ENCODE measurements around the gene SELENBP1. TPM values are rescaled to one million over a fixed set of nuclear protein-coding genes. Genes with fewer than 3 reads are reported as not detected.

Gene SELENBP1
- polyA plus RNA-seq, 6 donors from 2014 or later: 0.20 to 0.53 TPM; not detected in 4

GRCh38 chr1:151346769-151347522 lies 25.6 kb downstream of the SELENBP1 start, which contains the start of gene RFX5:
Gene RFX5 (minus strand): TSS chr1:151347252. CDS start chr1:151346320, 932 bp downstream.
- peak; percentile 85 to 89 for ATAC-seq (ENCODE audit: low read depth in 2 of 2)

GRCh38 chr1:151346082-151346768 lies 26.3 kb downstream of the SELENBP1 start:
- ATAC-seq (ENCODE audit: low read depth in 2 of 2) (no peak), DNase-seq (peak; percentile 5)
- Mint-ChIP-seq H3K27me3 (no peaks in the 10 kb centered on the region), H3K4me3 (peak overlapping the region; percentile 92 to 100 (median 97)), H3K36me3 (peaks cover 7 to 39% of the 10 kb centered on the region in 2 donors), H3K27ac (peak overlapping the region; percentile 98 to 100 (median 99)), H3K4me1 (peaks cover 49 to 62% (median 54%) of the 10 kb centered on the region in 3 donors), H3K9me3 (peaks cover 0 to 8% (median 0%) of the 10 kb centered on the region in 7 donors)

More at GRCh38 chr1:151346769-151347522, 25.6 kb downstream of the SELENBP1 start, which contains the start of gene RFX5:
- Mint-ChIP-seq H3K36me3 (peaks cover 7 to 39% of the 10 kb centered on the region in 2 donors), H3K9me3 (peaks cover 0 to 8% (median 0%) of the 10 kb centered on the region in 7 donors), H3K27ac (peak within 1 kb of the TSS; percentile 98 to 100 (median 99)), H3K27me3 (no peaks in the 10 kb centered on the region), H3K4me1 (peaks cover 49 to 58% (median 54%) of the 10 kb centered on the region in 3 donors), H3K4me3 (peak within 1 kb of the TSS; percentile 92 to 100 (median 97))
- peak; percentile 97 for DNase-seq

- DNase-seq (no peak), ATAC-seq (ENCODE audit: low read depth in 2 of 2) (no peak)
- peak overlapping the region in 4 of 8 donors; percentile 16 to 68 (median 58) for H3K4me3 Mint-ChIP-seq
- no peaks in the 10 kb centered on the region for H3K27me3 Mint-ChIP-seq
- no peaks in the 10 kb centered on the region for H3K9me3 Mint-ChIP-seq
- H3K36me3 Mint-ChIP-seq: peaks cover 7 to 39% of the 10 kb centered on the region in 2 donors
- peak overlapping the region; percentile 49 to 99 (median 82) for H3K27ac Mint-ChIP-seq
- H3K4me1 Mint-ChIP-seq: peaks cover 53 to 76% (median 65%) of the 10 kb centered on the region in 3 donors
These were observed 28.2 kb downstream of the SELENBP1 start for GRCh38 chr1:151344291-151344690.

- Mint-ChIP-seq H3K27me3 (no peaks in the 10 kb centered on the region), H3K9me3 (no peaks in the 10 kb centered on the region), H3K27ac (peak overlapping the region in 4 of 6 donors; percentile 49 to 99 (median 74)), H3K4me3 (peak overlapping the region in 7 of 8 donors; percentile 16 to 79 (median 58)), H3K4me1 (peaks cover 56 to 81% (median 65%) of the 10 kb centered on the region in 3 donors), H3K36me3 (peaks cover 7 to 39% of the 10 kb centered on the region in 2 donors)
- DNase-seq (no peak), ATAC-seq (ENCODE audit: low read depth in 2 of 2) (no peak)
These were observed 28.9 kb downstream of the SELENBP1 start for GRCh38 chr1:151343587-151343986.

- Mint-ChIP-seq H3K36me3 (peaks cover 7 to 39% of the 10 kb centered on the region in 2 donors), H3K9me3 (no peaks in the 10 kb centered on the region)
These were observed 29.9 kb downstream of the SELENBP1 start for GRCh38 chr1:151342569-151342968.

GRCh38 chr1:151342021-151342420 lies 30.5 kb downstream of the SELENBP1 start:
- Mint-ChIP-seq H3K36me3 (peaks cover 7 to 38% of the 10 kb centered on the region in 2 donors), H3K27me3 (no peaks in the 10 kb centered on the region), H3K4me1 (peaks cover 46 to 69% (median 53%) of the 10 kb centered on the region in 3 donors), H3K27ac (peak overlapping the region in 2 of 6 donors; percentile 90 to 99), H3K4me3 (peak overlapping the region in 1 of 8 donors; percentile 39), H3K9me3 (no peaks in the 10 kb centered on the region)
- ATAC-seq (ENCODE audit: low read depth in 2 of 2): no peak
- no peak for DNase-seq

More at GRCh38 chr1:151342569-151342968, 29.9 kb downstream of the SELENBP1 start:
- no peak for DNase-seq
- Mint-ChIP-seq H3K27ac (peak overlapping the region in 5 of 6 donors; percentile 59 to 99 (median 90)), H3K27me3 (no peaks in the 10 kb centered on the region), H3K4me3 (peak overlapping the region in 1 of 8 donors; percentile 23), H3K4me1 (peaks cover 49 to 74% (median 57%) of the 10 kb centered on the region in 3 donors)
- ATAC-seq (ENCODE audit: low read depth in 2 of 2): no peak

- peaks cover 43 to 67% (median 51%) of the 10 kb centered on the region in 3 donors for H3K4me1 Mint-ChIP-seq
These were observed 31.4 kb downstream of the SELENBP1 start for GRCh38 chr1:151340870-151341754.

GRCh38 chr1:151336556-151336955 lies 35.9 kb downstream of the SELENBP1 start:
- peak overlapping the region in 5 of 6 donors; percentile 43 to 93 (median 81) for H3K27ac Mint-ChIP-seq
- DNase-seq: no peak
- H3K27me3 Mint-ChIP-seq: no peaks in the 10 kb centered on the region
- H3K36me3 Mint-ChIP-seq: no peaks in the 10 kb centered on the region
- no peak for ATAC-seq (ENCODE audit: low read depth in 2 of 2)
- no peaks in the 10 kb centered on the region for H3K9me3 Mint-ChIP-seq
- H3K4me1 Mint-ChIP-seq: peaks cover 18 to 30% (median 20%) of the 10 kb centered on the region in 3 donors
- no peak overlapping the region for H3K4me3 Mint-ChIP-seq

More at GRCh38 chr1:151340870-151341754, 31.4 kb downstream of the SELENBP1 start:
- Mint-ChIP-seq H3K27me3 (no peaks in the 10 kb centered on the region), H3K4me3 (peak overlapping the region in 2 of 8 donors; percentile 3 to 34), H3K27ac (peak overlapping the region; percentile 23 to 79 (median 42)), H3K36me3 (peaks cover 3 to 29% of the 10 kb centered on the region in 2 donors), H3K9me3 (no peaks in the 10 kb centered on the region)
- ATAC-seq (ENCODE audit: low read depth in 2 of 2) (peak; percentile 89 to 92), DNase-seq (peak; percentile 60)

- ATAC-seq (ENCODE audit: low read depth in 2 of 2) (no peak), DNase-seq (no peak)
- no peak overlapping the region for H3K27ac Mint-ChIP-seq
- no peaks in the 10 kb centered on the region for H3K36me3 Mint-ChIP-seq
- no peak overlapping the region for H3K4me3 Mint-ChIP-seq
- no peaks in the 10 kb centered on the region for H3K9me3 Mint-ChIP-seq
- H3K27me3 Mint-ChIP-seq: no peaks in the 10 kb centered on the region
- H3K4me1 Mint-ChIP-seq: peaks cover 10 to 18% (median 13%) of the 10 kb centered on the region in 3 donors
These were observed 37.7 kb downstream of the SELENBP1 start for GRCh38 chr1:151334822-151335221.

GRCh38 chr1:151327903-151328674 lies 44.4 kb downstream of the SELENBP1 start:
- Mint-ChIP-seq H3K36me3 (peaks cover 7 to 9% of the 10 kb centered on the region in 2 donors), H3K27me3 (no peaks in the 10 kb centered on the region)

GRCh38 chr1:151327223-151327902 lies 45.1 kb downstream of the SELENBP1 start, which contains the start of gene PI4KB:
Gene PI4KB (minus strand): TSS chr1:151327416. CDS start chr1:151316481, 10,935 bp downstream.
- Mint-ChIP-seq H3K27me3 (no peaks in the 10 kb centered on the region), H3K4me3 (peak within 1 kb of the TSS; percentile 89 to 99 (median 98)), H3K36me3 (peaks cover 7 to 9% of the 10 kb centered on the region in 2 donors), H3K9me3 (no peaks in the 10 kb centered on the region), H3K4me1 (peaks cover 35 to 46% (median 41%) of the 10 kb centered on the region in 3 donors), H3K27ac (peak within 1 kb of the TSS; percentile 95 to 100 (median 99))
- peak; percentile 94 for DNase-seq
- peak; percentile 87 for ATAC-seq (ENCODE audit: low read depth in 2 of 2)

More at GRCh38 chr1:151327903-151328674, 44.4 kb downstream of the SELENBP1 start:
- peak overlapping the region; percentile 89 to 99 (median 98) for H3K4me3 Mint-ChIP-seq
- peak overlapping the region; percentile 95 to 100 (median 99) for H3K27ac Mint-ChIP-seq
- H3K4me1 Mint-ChIP-seq: peaks cover 30 to 43% (median 35%) of the 10 kb centered on the region in 3 donors
- H3K9me3 Mint-ChIP-seq: no peaks in the 10 kb centered on the region
- ATAC-seq (ENCODE audit: low read depth in 2 of 2) (peak; percentile 4 to 8), DNase-seq (no peak)

Data from naive B cell (primary cell).